MM.1S (cell line): ENCODE measurements around the gene NXPH2.

ENCODE experiments used
- DNase-seq: peaks from one replicate; pipeline ENCODE4 v3.0.0-alpha.2; 2015
- H2AFZ ChIP-seq: fragments of 300-600 bp; sonication (generic); 2 replicates; pipeline ENCODE4 v1.6.0; 2016; ENCODE audit warnings: antibody characterized with exemption, low read length
- H3F3A ChIP-seq: fragments of 300-600 bp; sonication (generic); 2 replicates; pipeline ENCODE4 v1.6.1; 2016; ENCODE audit warnings: mild to moderate bottlenecking, antibody characterized with exemption, low read length, moderate library complexity, mixed read lengths; ENCODE audit not compliant: insufficient read depth
- H3K27ac ChIP-seq: fragments of 300-600 bp; sonication (generic); 2 replicates; pipeline ENCODE4 v1.5.1; 2016; ENCODE audit warnings: mild to moderate bottlenecking, low read length
- H3K27me3 ChIP-seq: fragments of 300-600 bp; sonication (generic); replicated peaks from 2 replicates; pipeline ENCODE4 v1.6.0; 2016; ENCODE audit warnings: low read length; ENCODE audit not compliant: insufficient read depth
- H3K36me3 ChIP-seq: fragments of 300-600 bp; sonication (generic); replicated peaks from 2 replicates; pipeline ENCODE4 v1.6.1; 2016; ENCODE audit warnings: mild to moderate bottlenecking, low read length, mixed read lengths; ENCODE audit not compliant: insufficient read depth
- H3K4me1 ChIP-seq: fragments of 300-600 bp; sonication (generic); 2 replicates; pipeline ENCODE4 v1.6.1; 2016; ENCODE audit warnings: low read length, mixed read lengths
- H3K4me2 ChIP-seq: fragments of 300-600 bp; sonication (generic); 2 replicates; pipeline ENCODE4 v1.6.0; 2016; ENCODE audit warnings: low read depth, low read length
- H3K4me3 ChIP-seq: fragments of 300-600 bp; sonication (generic); 2 replicates; pipeline ENCODE4 v1.5.1; 2016; ENCODE audit warnings: low read length, mixed read lengths
- H3K79me2 ChIP-seq: fragments of 300-600 bp; sonication (generic); 2 replicates; pipeline ENCODE4 v1.6.1; 2016; ENCODE audit warnings: mixed run types, low read length, mixed read lengths
- H3K9ac ChIP-seq: fragments of 300-600 bp; sonication (generic); 2 replicates; pipeline ENCODE4 v1.6.1; 2016; ENCODE audit warnings: low read length, mixed read lengths
- H3K9me2 ChIP-seq: fragments of 300-600 bp; sonication (generic); replicated peaks from 2 replicates; pipeline ENCODE4 v1.6.1; 2016; ENCODE audit warnings: mild to moderate bottlenecking, low read length, mixed read lengths; ENCODE audit not compliant: insufficient read depth
- H3K9me3 ChIP-seq: fragments of 300-600 bp; sonication (generic); replicated peaks from 2 replicates; pipeline ENCODE4 v1.6.1; 2016; ENCODE audit warnings: mild to moderate bottlenecking, low read length, mixed read lengths; ENCODE audit not compliant: insufficient read depth
- H4K20me1 ChIP-seq: fragments of 300-600 bp; sonication (generic); 2 replicates; pipeline ENCODE4 v1.6.1; 2016; ENCODE audit warnings: mild to moderate bottlenecking, low read length, moderate library complexity, mixed read lengths; ENCODE audit not compliant: insufficient read depth
- EZH2 ChIP-seq: fragments of 300-600 bp; sonication (generic); optimal IDR thresholded peaks from 2 replicates; pipeline ENCODE3; 2017; ENCODE audit warnings: low read depth, mild to moderate bottlenecking, antibody characterized with exemption, low read length, mixed read lengths
- EZH2phosphoT487 ChIP-seq: fragments of 300-600 bp; sonication (generic); IDR thresholded peaks from 2 replicates; pipeline ENCODE4 v1.6.1; 2018; ENCODE audit warnings: antibody characterized with exemption, low read length
- TF ChIP-seq, protein P1 (sequence below): fragments of 300-600 bp; sonication (generic); IDR thresholded peaks from 2 replicates; pipeline ENCODE4 v1.5.1; 2016; ENCODE audit warnings: antibody characterized with exemption, low read length, mixed read lengths

The NXPH2 gene

DNA sequence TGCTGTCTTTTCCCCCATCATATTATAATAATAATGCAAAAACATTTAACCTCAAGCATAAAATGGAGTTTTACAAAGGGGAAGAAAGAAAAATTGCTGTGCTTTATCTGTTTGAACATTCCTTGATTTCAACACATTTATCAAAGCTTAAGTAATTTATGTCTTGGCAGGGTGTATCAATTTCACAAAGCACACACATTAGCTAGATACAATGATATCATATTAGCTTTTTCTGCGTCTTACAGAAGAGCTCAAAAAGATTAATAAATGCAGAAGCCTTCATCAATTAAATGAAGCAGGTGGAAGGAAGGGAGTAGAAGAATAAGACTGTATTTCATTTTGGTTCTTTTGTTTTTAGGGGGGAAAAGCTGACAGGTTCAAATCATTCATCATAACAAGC, 103.0 kb downstream of the NXPH2 start:
- no peak overlapping the region for H2AFZ ChIP-seq
- no peak overlapping the region for H3K9ac ChIP-seq
- H3K27me3 ChIP-seq, result no peaks in the 10 kb centered on the region
- TF ChIP-seq, protein P1, sequence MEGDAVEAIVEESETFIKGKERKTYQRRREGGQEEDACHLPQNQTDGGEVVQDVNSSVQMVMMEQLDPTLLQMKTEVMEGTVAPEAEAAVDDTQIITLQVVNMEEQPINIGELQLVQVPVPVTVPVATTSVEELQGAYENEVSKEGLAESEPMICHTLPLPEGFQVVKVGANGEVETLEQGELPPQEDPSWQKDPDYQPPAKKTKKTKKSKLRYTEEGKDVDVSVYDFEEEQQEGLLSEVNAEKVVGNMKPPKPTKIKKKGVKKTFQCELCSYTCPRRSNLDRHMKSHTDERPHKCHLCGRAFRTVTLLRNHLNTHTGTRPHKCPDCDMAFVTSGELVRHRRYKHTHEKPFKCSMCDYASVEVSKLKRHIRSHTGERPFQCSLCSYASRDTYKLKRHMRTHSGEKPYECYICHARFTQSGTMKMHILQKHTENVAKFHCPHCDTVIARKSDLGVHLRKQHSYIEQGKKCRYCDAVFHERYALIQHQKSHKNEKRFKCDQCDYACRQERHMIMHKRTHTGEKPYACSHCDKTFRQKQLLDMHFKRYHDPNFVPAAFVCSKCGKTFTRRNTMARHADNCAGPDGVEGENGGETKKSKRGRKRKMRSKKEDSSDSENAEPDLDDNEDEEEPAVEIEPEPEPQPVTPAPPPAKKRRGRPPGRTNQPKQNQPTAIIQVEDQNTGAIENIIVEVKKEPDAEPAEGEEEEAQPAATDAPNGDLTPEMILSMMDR, result no peak
- TF ChIP-seq EZH2, result no peak
- TF ChIP-seq EZH2phosphoT487, result no peak
- H3K27ac ChIP-seq, result no peak overlapping the region
- H3K4me1 ChIP-seq, result no peaks in the 10 kb centered on the region
- no peak overlapping the region for H3K4me2 ChIP-seq
- no peak overlapping the region for H3K4me3 ChIP-seq
- no peaks in the 10 kb centered on the region for H3K9me3 ChIP-seq
- no peaks in the 10 kb centered on the region for H3K36me3 ChIP-seq
- no peak for DNase-seq
- H3K79me2 ChIP-seq, result no peaks in the 10 kb centered on the region
- H4K20me1 ChIP-seq, result no peaks in the 10 kb centered on the region
- H3K9me2 ChIP-seq, result no peaks in the 10 kb centered on the region
- H3F3A ChIP-seq, result no peaks in the 10 kb centered on the region

DNA sequence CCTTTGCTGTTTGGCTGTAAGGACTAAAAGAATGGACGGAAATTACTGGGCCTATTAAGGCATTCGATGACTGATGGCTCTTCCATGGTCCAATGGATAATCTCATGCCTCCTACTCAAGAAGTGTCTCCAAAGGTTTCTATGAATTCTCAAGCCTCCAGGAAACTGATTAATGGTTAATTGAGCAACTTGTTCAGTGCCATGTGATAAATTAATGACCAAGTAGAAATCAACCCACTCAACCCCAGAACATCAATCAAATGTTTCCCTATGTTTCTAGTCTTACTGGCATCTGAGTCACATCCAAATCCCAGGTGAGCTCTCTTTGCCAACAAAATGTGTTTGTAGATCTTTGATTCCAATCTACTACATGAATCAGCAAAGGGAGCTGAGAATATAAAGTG, 103.6 kb downstream of the NXPH2 start:
- Histone ChIP-seq H3K9me2 (no peaks in the 10 kb centered on the region), H3F3A (no peaks in the 10 kb centered on the region), H3K27ac (no peak overlapping the region), H4K20me1 (no peaks in the 10 kb centered on the region), H2AFZ (no peak overlapping the region), H3K27me3 (no peaks in the 10 kb centered on the region), H3K9me3 (no peaks in the 10 kb centered on the region), H3K4me2 (no peak overlapping the region), H3K4me3 (no peak overlapping the region), H3K79me2 (no peaks in the 10 kb centered on the region), H3K4me1 (no peaks in the 10 kb centered on the region), H3K9ac (no peak overlapping the region), H3K36me3 (no peaks in the 10 kb centered on the region)
- DNase-seq, result no peak
- no peak for TF ChIP-seq EZH2phosphoT487
- TF ChIP-seq EZH2, result no peak
- TF ChIP-seq, protein P1, result no peak

DNA sequence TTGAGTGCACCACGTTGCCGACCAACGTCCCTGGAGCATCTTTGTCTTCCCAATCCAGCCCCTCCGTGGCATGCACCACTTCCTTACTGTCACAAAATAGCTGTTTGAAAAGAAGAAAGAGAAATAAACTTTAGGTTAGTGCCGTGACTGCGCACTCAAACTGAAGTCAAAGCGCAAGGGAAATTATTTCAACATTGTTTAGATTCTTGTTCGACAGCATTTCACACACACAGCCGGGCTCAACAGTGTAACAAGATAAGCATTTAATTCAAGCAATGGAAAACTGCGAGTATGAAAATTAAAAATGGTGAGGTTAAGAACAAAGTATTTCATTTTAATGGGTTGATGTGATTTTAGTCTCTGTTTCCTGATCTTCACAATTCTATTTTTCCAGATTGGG, 108.6 kb downstream of the NXPH2 start:
- no peaks in the 10 kb centered on the region for H4K20me1 ChIP-seq
- H3K79me2 ChIP-seq, result no peaks in the 10 kb centered on the region
- H3K4me2 ChIP-seq, result no peak overlapping the region
- TF ChIP-seq, protein P1, result no peak
- TF ChIP-seq EZH2phosphoT487 (no peak), EZH2 (no peak)
- no peaks in the 10 kb centered on the region for H3K27me3 ChIP-seq
- no peaks in the 10 kb centered on the region for H3F3A ChIP-seq
- no peaks in the 10 kb centered on the region for H3K9me2 ChIP-seq
- no peak overlapping the region for H2AFZ ChIP-seq
- H3K36me3 ChIP-seq, result no peaks in the 10 kb centered on the region
- H3K9ac ChIP-seq, result no peak overlapping the region
- no peaks in the 10 kb centered on the region for H3K4me1 ChIP-seq
- no peaks in the 10 kb centered on the region for H3K9me3 ChIP-seq
- no peak overlapping the region for H3K4me3 ChIP-seq
- no peak for DNase-seq
- H3K27ac ChIP-seq, result no peak overlapping the region

DNA sequence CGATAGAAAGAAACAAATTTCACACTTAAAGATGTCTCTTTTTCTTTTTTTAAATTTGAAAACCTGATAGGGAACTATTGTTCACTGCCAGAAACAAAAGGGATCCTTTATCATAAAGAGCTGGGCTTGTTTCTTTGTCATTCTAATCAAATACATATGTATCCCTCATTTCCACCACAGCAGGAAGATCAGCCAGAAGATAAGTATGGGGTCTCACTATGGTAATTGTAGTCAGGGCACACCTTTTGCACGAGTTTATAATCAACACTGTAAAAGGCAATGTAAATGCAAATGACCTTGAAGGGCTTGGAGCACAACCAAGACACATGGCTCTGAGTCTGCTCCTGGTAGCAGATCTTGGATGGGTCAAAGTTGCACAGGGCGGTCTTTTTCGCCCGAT, 109.5 kb downstream of the NXPH2 start:
- Histone ChIP-seq H3K27ac (no peak overlapping the region), H3F3A (no peaks in the 10 kb centered on the region), H3K4me1 (no peaks in the 10 kb centered on the region), H2AFZ (no peak overlapping the region), H3K79me2 (no peaks in the 10 kb centered on the region), H3K36me3 (no peaks in the 10 kb centered on the region), H3K9me2 (no peaks in the 10 kb centered on the region), H3K4me3 (no peak overlapping the region), H3K9ac (no peak overlapping the region), H3K9me3 (no peaks in the 10 kb centered on the region), H4K20me1 (no peaks in the 10 kb centered on the region), H3K4me2 (no peak overlapping the region), H3K27me3 (no peaks in the 10 kb centered on the region)
- no peak for DNase-seq
- TF ChIP-seq, protein P1, result no peak
- TF ChIP-seq EZH2phosphoT487 (no peak), EZH2 (no peak)
